SK-N-SH treated with all-trans-retinoic acid at 6 μM for 48 hours (cell line): ENCODE results near the gene ATRAID.

Experiments used
- ATAC-seq: fragments of 200-7000 bp; cut with Tn5 transposase; 3 replicates; pipeline ENCODE4 v1.9.1; 2020; ENCODE audit warnings: mild to moderate bottlenecking, moderate library complexity
- ARNTL ChIP-seq: fragments of 450-650 bp; formaldehyde crosslinking; IDR thresholded peaks from 2 replicates; pipeline ENCODE4 v1.5.0; 2020; ENCODE audit warnings: low read depth, mild to moderate bottlenecking, moderate library complexity, borderline replicate concordance
- BACH2 ChIP-seq: fragments of 250-450 bp; sonication (Bioruptor Pico); IDR thresholded peaks from 2 replicates; pipeline ENCODE4 v1.9.0; 2021; ENCODE audit warnings: mild to moderate bottlenecking, borderline replicate concordance
- CREB5 ChIP-seq: fragments of 250-450 bp; sonication (Bioruptor Pico); IDR thresholded peaks from 2 replicates; pipeline ENCODE4 v1.5.1; 2020; ENCODE audit warnings: low read depth, mild to moderate bottlenecking, moderate library complexity
- CSDC2 ChIP-seq: fragments of 250-450 bp; sonication (Bioruptor Pico); IDR thresholded peaks from 2 replicates; pipeline ENCODE4 v1.5.0; 2020; ENCODE audit warnings: mild to moderate bottlenecking, moderate library complexity
- CSRNP3 ChIP-seq: fragments of 250-450 bp; sonication (Bioruptor Pico); IDR thresholded peaks from 2 replicates; pipeline ENCODE4 v1.5.1; 2021; ENCODE audit warnings: mild to moderate bottlenecking, moderate library complexity
- ESRRG ChIP-seq: fragments of 250-450 bp; sonication (Bioruptor Pico); IDR thresholded peaks from 2 replicates; pipeline ENCODE4 v1.6.1; 2021; ENCODE audit warnings: mild to moderate bottlenecking
- GLIS3 ChIP-seq: fragments of 250-450 bp; sonication (Bioruptor Pico); IDR thresholded peaks from 2 replicates; pipeline ENCODE4 v1.5.0; 2020; ENCODE audit warnings: mild to moderate bottlenecking, moderate library complexity
- ISL1 ChIP-seq: fragments of 250-450 bp; sonication (Bioruptor Pico); IDR thresholded peaks from 2 replicates; pipeline ENCODE4 v2.1.2; 2022; ENCODE audit warnings: mild to moderate bottlenecking, moderate library complexity
- OSR1 ChIP-seq: fragments of 250-450 bp; sonication (Bioruptor Pico); IDR thresholded peaks from 2 replicates; pipeline ENCODE4 v1.8.0; 2022; ENCODE audit warnings: moderate library complexity, mild to moderate bottlenecking, inconsistent platforms
- PPARA ChIP-seq: fragments of 250-450 bp; sonication (Bioruptor Pico); IDR thresholded peaks from 2 replicates; pipeline ENCODE4 v1.5.0; 2020; ENCODE audit warnings: mild to moderate bottlenecking, borderline replicate concordance
- RARB ChIP-seq: fragments of 250-450 bp; sonication (Bioruptor Pico); IDR thresholded peaks from 2 replicates; pipeline ENCODE4 v1.8.0; 2021; ENCODE audit warnings: mild to moderate bottlenecking, moderate library complexity
- SNAI2 ChIP-seq: fragments of 250-450 bp; sonication (Bioruptor Pico); IDR thresholded peaks from 2 replicates; pipeline ENCODE4 v1.5.0; 2020; ENCODE audit warnings: mild to moderate bottlenecking, moderate library complexity
- TCF4 ChIP-seq: fragments of 250-450 bp; sonication (Bioruptor Pico); IDR thresholded peaks from 2 replicates; pipeline ENCODE4 v1.8.0; 2021; ENCODE audit warnings: mild to moderate bottlenecking, moderate library complexity, borderline replicate concordance
- TOX ChIP-seq: fragments of 250-450 bp; sonication (Bioruptor Pico); IDR thresholded peaks from 2 replicates; pipeline ENCODE4 v1.8.0; 2021; ENCODE audit warnings: mild to moderate bottlenecking, moderate library complexity, borderline replicate concordance
- ZC3H10 ChIP-seq: fragments of 250-450 bp; sonication (Bioruptor Pico); IDR thresholded peaks from 2 replicates; pipeline ENCODE4 v1.5.1; 2021; ENCODE audit warnings: mild to moderate bottlenecking, moderate library complexity
- ZFP3 ChIP-seq: fragments of 250-450 bp; sonication (Bioruptor Pico); IDR thresholded peaks from 2 replicates; pipeline ENCODE4 v1.5.0; 2020; ENCODE audit warnings: mild to moderate bottlenecking, moderate library complexity
- ZNF565 ChIP-seq: fragments of 450-650 bp; formaldehyde crosslinking; conservative IDR thresholded peaks from 2 replicates; pipeline ENCODE4 v1.5.0; 2020; ENCODE audit warnings: low read depth, mild to moderate bottlenecking, moderate library complexity
- ZNF70 ChIP-seq: fragments of 450-650 bp; formaldehyde crosslinking; IDR thresholded peaks from 2 replicates; pipeline ENCODE4 v1.5.0; 2020; ENCODE audit warnings: mild to moderate bottlenecking, moderate library complexity
- ZNF8 ChIP-seq: fragments of 450-650 bp; formaldehyde crosslinking; IDR thresholded peaks from 2 replicates; pipeline ENCODE4 v1.5.0; 2020; ENCODE audit warnings: mild to moderate bottlenecking, moderate library complexity
- TF ChIP-seq, protein P1 (sequence below): fragments of 250-450 bp; sonication (Bioruptor Pico); IDR thresholded peaks from 2 replicates; pipeline ENCODE4 v1.5.0; 2020; ENCODE audit warnings: mild to moderate bottlenecking, moderate library complexity
- TF ChIP-seq, protein P2 (sequence below): fragments of 250-450 bp; sonication (Bioruptor Pico); IDR thresholded peaks from 2 replicates; pipeline ENCODE4 v1.8.0; 2020; ENCODE audit warnings: mild to moderate bottlenecking, moderate library complexity, borderline replicate concordance

ATRAID gene

DNA sequence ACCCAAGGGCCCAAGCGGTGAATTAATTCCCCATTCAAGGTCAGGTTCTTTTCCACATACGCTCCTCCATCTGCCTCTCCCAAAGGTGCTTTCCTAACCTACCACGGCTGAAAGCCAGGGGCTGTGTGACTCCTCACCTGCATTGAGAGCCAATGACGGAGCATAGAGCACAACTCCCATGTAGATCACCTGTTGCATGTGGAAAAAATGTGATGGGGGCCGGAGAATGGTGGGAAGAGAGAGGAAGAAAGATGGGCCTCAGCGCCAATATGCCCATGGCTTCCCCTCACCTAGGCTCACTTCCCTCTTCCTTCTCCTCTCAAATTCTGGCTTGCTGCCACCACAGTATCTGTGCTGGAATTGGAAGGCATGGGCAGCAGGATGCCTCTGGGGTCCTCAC, 5.5 kb upstream of the ATRAID start:
- TF ChIP-seq TCF4 (CRISPR knock-in tag), result no peak
- no peak for ATAC-seq

DNA sequence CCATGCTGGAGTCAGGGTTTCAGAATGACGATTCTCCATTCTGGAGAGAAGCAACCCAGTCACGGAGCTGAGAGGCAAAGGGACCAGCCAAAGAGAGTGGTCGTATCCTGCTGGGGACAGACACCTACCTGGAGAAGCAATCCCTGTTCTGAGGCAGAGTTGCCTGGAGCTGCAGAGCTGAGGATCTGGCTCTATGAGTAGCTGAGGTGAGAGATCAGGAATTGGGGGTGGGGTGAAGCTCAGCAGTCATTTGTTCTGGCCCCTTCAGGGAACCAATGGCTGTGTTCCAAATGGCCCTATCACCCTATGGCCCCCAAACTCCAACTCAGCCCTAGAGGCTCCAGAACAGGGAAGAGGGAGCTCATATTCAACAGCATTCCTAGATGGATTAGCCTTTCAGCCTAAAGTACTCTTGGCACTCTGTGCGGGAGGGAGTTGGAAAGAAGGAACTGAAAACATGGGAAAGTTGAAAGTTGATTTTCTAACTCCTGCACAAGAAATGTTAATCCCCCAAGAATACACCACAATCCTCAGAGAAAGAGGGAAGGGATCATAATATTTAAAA, 3.3 kb upstream of the ATRAID start:
- no peak for ATAC-seq

GRCh38 chr2:27209621-27210401, 2.0 kb upstream of the ATRAID start:
- no peak for ATAC-seq
- no peak for TF ChIP-seq GLIS3
- no peak for TF ChIP-seq CSRNP3 (CRISPR knock-in tag)
- no peak for TF ChIP-seq ZC3H10 (CRISPR knock-in tag)
- TF ChIP-seq ESRRG, result no peak
- TF ChIP-seq BACH2 (CRISPR knock-in tag), result no peak
- no peak for TF ChIP-seq RARB
- no peak for TF ChIP-seq ZNF8 (CRISPR knock-in tag)
- TF ChIP-seq ISL1 (CRISPR knock-in tag), result no peak
- TF ChIP-seq ZNF70 (CRISPR knock-in tag), result no peak
- no peak for TF ChIP-seq ARNTL
- TF ChIP-seq ZNF565 (CRISPR knock-in tag), result no peak
- TF ChIP-seq, protein P1, sequence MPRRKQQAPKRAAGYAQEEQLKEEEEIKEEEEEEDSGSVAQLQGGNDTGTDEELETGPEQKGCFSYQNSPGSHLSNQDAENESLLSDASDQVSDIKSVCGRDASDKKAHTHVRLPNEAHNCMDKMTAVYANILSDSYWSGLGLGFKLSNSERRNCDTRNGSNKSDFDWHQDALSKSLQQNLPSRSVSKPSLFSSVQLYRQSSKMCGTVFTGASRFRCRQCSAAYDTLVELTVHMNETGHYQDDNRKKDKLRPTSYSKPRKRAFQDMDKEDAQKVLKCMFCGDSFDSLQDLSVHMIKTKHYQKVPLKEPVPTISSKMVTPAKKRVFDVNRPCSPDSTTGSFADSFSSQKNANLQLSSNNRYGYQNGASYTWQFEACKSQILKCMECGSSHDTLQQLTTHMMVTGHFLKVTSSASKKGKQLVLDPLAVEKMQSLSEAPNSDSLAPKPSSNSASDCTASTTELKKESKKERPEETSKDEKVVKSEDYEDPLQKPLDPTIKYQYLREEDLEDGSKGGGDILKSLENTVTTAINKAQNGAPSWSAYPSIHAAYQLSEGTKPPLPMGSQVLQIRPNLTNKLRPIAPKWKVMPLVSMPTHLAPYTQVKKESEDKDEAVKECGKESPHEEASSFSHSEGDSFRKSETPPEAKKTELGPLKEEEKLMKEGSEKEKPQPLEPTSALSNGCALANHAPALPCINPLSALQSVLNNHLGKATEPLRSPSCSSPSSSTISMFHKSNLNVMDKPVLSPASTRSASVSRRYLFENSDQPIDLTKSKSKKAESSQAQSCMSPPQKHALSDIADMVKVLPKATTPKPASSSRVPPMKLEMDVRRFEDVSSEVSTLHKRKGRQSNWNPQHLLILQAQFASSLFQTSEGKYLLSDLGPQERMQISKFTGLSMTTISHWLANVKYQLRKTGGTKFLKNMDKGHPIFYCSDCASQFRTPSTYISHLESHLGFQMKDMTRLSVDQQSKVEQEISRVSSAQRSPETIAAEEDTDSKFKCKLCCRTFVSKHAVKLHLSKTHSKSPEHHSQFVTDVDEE, result no peak
- no peak for TF ChIP-seq ZFP3 (CRISPR knock-in tag)
- TF ChIP-seq SNAI2 (CRISPR knock-in tag), result no peak
- no peak for TF ChIP-seq CSDC2 (CRISPR knock-in tag)
- TF ChIP-seq OSR1 (CRISPR knock-in tag), result no peak
- no peak for TF ChIP-seq CREB5 (CRISPR knock-in tag)

More for the DNA sequence above, 3.3 kb upstream of the ATRAID start:
- TF ChIP-seq ARNTL (no peak), BACH2 (CRISPR knock-in tag) (no peak), ESRRG (no peak), SNAI2 (CRISPR knock-in tag) (no peak), TOX (CRISPR knock-in tag) (no peak), CREB5 (CRISPR knock-in tag) (no peak), ZNF8 (CRISPR knock-in tag) (no peak), GLIS3 (no peak), PPARA (CRISPR knock-in tag) (no peak)
- TF ChIP-seq, protein P2, sequence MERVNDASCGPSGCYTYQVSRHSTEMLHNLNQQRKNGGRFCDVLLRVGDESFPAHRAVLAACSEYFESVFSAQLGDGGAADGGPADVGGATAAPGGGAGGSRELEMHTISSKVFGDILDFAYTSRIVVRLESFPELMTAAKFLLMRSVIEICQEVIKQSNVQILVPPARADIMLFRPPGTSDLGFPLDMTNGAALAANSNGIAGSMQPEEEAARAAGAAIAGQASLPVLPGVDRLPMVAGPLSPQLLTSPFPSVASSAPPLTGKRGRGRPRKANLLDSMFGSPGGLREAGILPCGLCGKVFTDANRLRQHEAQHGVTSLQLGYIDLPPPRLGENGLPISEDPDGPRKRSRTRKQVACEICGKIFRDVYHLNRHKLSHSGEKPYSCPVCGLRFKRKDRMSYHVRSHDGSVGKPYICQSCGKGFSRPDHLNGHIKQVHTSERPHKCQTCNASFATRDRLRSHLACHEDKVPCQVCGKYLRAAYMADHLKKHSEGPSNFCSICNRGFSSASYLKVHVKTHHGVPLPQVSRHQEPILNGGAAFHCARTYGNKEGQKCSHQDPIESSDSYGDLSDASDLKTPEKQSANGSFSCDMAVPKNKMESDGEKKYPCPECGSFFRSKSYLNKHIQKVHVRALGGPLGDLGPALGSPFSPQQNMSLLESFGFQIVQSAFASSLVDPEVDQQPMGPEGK (CRISPR knock-in tag), result no peak
